Sigmoid colon (tissue), 7 donors: ENCODE measurements around the gene FAM227B. TPM values are rescaled to one million over a fixed set of nuclear protein-coding genes. Genes with fewer than 3 reads are reported as not detected.
"Not testable (repeated sequence)": the region's sequence is repeated elsewhere in the genome, so short reads cannot be mapped to it uniquely, and the experiment has no call there.

ENCODE experiments used
- DNase-seq: peaks from one replicate; pipeline ENCODE4 v3.0.0-alpha.2; 2019
- H3K27ac ChIP-seq, 4 donors: fragments of 200-600 bp; sonication (generic); one replicate each; pipeline ENCODE4 v1.5.1; 2016 to 2019; ENCODE audit warnings: mild to moderate bottlenecking in 1 of 4
- H3K27me3 ChIP-seq, 3 donors: fragments of 200-600 bp; sonication (generic); one replicate each; pipeline ENCODE4 v1.5.1; 2019; ENCODE audit warnings: mild to moderate bottlenecking in 1 of 3
- H3K36me3 ChIP-seq, 4 donors: fragments of 200-600 bp; sonication (generic); one replicate each; pipeline ENCODE4 v1.5.1; 2016 to 2019
- H3K4me1 ChIP-seq, 4 donors: fragments of 200-600 bp; sonication (generic); one replicate each; pipeline ENCODE4 v1.5.1; 2017 to 2019
- H3K4me3 ChIP-seq, 4 donors: fragments of 200-600 bp; sonication (generic); one replicate each; pipeline ENCODE4 v1.5.1; 2017 to 2019; ENCODE audit warnings: mild to moderate bottlenecking in 2 of 4, moderate library complexity in 1 of 4
- H3K9me3 ChIP-seq, 4 donors: fragments of 200-600 bp in 3 of 4; sonication (generic) in 3 of 4; one replicate each; pipeline versions ENCODE4 v1.5.1 to v1.6.1; 2013 to 2019
- EP300 ChIP-seq, 4 donors: sonication (generic); formaldehyde crosslinking; IDR thresholded peaks; one replicate each; pipeline ENCODE4 v1.6.1; 2017; ENCODE audit warnings: antibody characterized with exemption in 4 of 4
- POLR2A ChIP-seq, 2 donors: fragments of 450-650 bp; IDR thresholded peaks; one replicate each; pipeline ENCODE4 v1.6.1; 2016; ENCODE audit warnings: antibody characterized with exemption in 2 of 2, mild to moderate bottlenecking in 2 of 2, moderate library complexity in 2 of 2
- POLR2AphosphoS5 ChIP-seq, 4 donors: sonication (generic); formaldehyde crosslinking; IDR thresholded peaks; one replicate each; pipeline ENCODE4 v1.6.1; 2017; ENCODE audit warnings: antibody characterized with exemption in 4 of 4
- WGBS, 2 donors: extraction: QIAGEN DNeasy Blood & Tissue Kit; methylation state at CpG; one replicate each; pipeline ENCODE4 v1.1.7; 2013; 5-methylcytosine and 5-hydroxymethylcytosine counted together
- intact Hi-C: fragments of 100-400 bp; cut with DNase I; formaldehyde crosslinking; loops from one replicate; pipeline ENCODE4 v1.15.1; 2023
- polyA plus RNA-seq, 3 donors: library from polyadenylated mRNA; stranded (reverse); fragments of 200-250 nt; gene quantifications; one replicate each; pipeline ENCODE4 v1.2.3, GENCODE V29; 2013
- total RNA-seq, 4 donors: library from RNA; depleted of rRNA; stranded (reverse); fragments of >200 nt; gene quantifications; one replicate each; pipeline ENCODE4 v1.1.0, GENCODE V29; 2016
- TF ChIP-seq, protein P1 (sequence below), 4 experiments: fragments of 450-650 bp in 3 of 4; fragments of 200-600 bp in 1 of 4; IDR thresholded peaks; one replicate each; pipeline ENCODE4 v1.5.1; 2016 to 2019; ENCODE audit warnings: antibody characterized with exemption in 4 of 4, mild to moderate bottlenecking in 3 of 4, moderate library complexity in 2 of 4
- donor health status: healthy with polysubstance abuse.
- donor health status: Bipolar disorder and iron deficiency.
- donor health status: healthy.

Gene FAM227B
- total and polyA plus RNA-seq, 7 donors = 1.8 to 21.1 (median 11.1) TPM

- intact Hi-C loops = no loop called here
- H3K27ac ChIP-seq = no peak overlapping the region
- H3K4me1 ChIP-seq = no peaks in the 10 kb centered on the region
- H3K36me3 ChIP-seq = peaks cover 0 to 5% (median 0%) of the 10 kb centered on the region in 4 donors
- no peaks in the 10 kb centered on the region for H3K9me3 ChIP-seq
- TF ChIP-seq POLR2AphosphoS5 (IDR thresholded peaks at IDR 0.05) = no peak
- TF ChIP-seq, protein P1, sequence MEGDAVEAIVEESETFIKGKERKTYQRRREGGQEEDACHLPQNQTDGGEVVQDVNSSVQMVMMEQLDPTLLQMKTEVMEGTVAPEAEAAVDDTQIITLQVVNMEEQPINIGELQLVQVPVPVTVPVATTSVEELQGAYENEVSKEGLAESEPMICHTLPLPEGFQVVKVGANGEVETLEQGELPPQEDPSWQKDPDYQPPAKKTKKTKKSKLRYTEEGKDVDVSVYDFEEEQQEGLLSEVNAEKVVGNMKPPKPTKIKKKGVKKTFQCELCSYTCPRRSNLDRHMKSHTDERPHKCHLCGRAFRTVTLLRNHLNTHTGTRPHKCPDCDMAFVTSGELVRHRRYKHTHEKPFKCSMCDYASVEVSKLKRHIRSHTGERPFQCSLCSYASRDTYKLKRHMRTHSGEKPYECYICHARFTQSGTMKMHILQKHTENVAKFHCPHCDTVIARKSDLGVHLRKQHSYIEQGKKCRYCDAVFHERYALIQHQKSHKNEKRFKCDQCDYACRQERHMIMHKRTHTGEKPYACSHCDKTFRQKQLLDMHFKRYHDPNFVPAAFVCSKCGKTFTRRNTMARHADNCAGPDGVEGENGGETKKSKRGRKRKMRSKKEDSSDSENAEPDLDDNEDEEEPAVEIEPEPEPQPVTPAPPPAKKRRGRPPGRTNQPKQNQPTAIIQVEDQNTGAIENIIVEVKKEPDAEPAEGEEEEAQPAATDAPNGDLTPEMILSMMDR (IDR thresholded peaks at IDR 0.05) = no peak
- no peak for TF ChIP-seq EP300 (IDR thresholded peaks at IDR 0.05)
- no peak for TF ChIP-seq POLR2A (IDR thresholded peaks at IDR 0.05)
- no peaks in the 10 kb centered on the region for H3K27me3 ChIP-seq
- DNase-seq = no peak
- H3K4me3 ChIP-seq = no peak overlapping the region
Measured at GRCh38 chr15:49606594-49606993, 14.0 kb downstream of the FAM227B start.

- WGBS, 2 donors = 97 to 98% methylated on average over 2 of the region's 2 CpGs
- Histone ChIP-seq H3K27ac (no peak overlapping the region), H3K9me3 (peaks cover 1 to 5% (median 2%) of the 10 kb centered on the region in 4 donors), H3K4me3 (no peak overlapping the region), H3K27me3 (no peaks in the 10 kb centered on the region), H3K36me3 (peaks cover 0 to 5% (median 0%) of the 10 kb centered on the region in 4 donors), H3K4me1 (no peaks in the 10 kb centered on the region)
- intact Hi-C loops = no loop called here
- TF ChIP-seq POLR2A (IDR thresholded peaks at IDR 0.05) (no peak), EP300 (IDR thresholded peaks at IDR 0.05) (no peak), POLR2AphosphoS5 (IDR thresholded peaks at IDR 0.05) (no peak)
- TF ChIP-seq, protein P1 (IDR thresholded peaks at IDR 0.05) = no peak
- no peak for DNase-seq
Measured at GRCh38 chr15:49605588-49605987, 15.0 kb downstream of the FAM227B start.

GRCh38 chr15:49604625-49605409, 15.8 kb downstream of the FAM227B start:
- Histone ChIP-seq H3K36me3 (peaks cover 0 to 5% (median 0%) of the 10 kb centered on the region in 4 donors), H3K9me3 (peaks cover 5 to 7% (median 6%) of the 10 kb centered on the region in 4 donors), H3K27ac (no peak overlapping the region), H3K4me1 (no peaks in the 10 kb centered on the region), H3K27me3 (no peaks in the 10 kb centered on the region), H3K4me3 (no peak overlapping the region)
- WGBS, 2 donors = 96 to 97% methylated on average over 2 of the region's 2 CpGs
- TF ChIP-seq POLR2A (IDR thresholded peaks at IDR 0.05) (no peak), POLR2AphosphoS5 (IDR thresholded peaks at IDR 0.05) (no peak), EP300 (IDR thresholded peaks at IDR 0.05) (no peak)
- TF ChIP-seq, protein P1 (IDR thresholded peaks at IDR 0.05) = no peak
- no peak for DNase-seq
- intact Hi-C loops = no loop called here

GRCh38 chr15:49592829-49593316, 27.7 kb downstream of the FAM227B start:
- H3K4me1 ChIP-seq, H3K4me3 ChIP-seq, H3K27me3 ChIP-seq, H3K27ac ChIP-seq, H3K9me3 ChIP-seq, intact Hi-C loops, H3K36me3 ChIP-seq, DNase-seq: not testable (repeated sequence)
- 83 to 88% methylated on average over 12 of the region's 12 CpGs for WGBS, 2 donors

- no peak for DNase-seq
- Histone ChIP-seq H3K9me3 (no peaks in the 10 kb centered on the region), H3K27me3 (no peaks in the 10 kb centered on the region), H3K27ac (no peak overlapping the region), H3K4me3 (no peak overlapping the region), H3K4me1 (no peaks in the 10 kb centered on the region), H3K36me3 (no peaks in the 10 kb centered on the region)
- TF ChIP-seq EP300 (IDR thresholded peaks at IDR 0.05) (no peak), POLR2A (IDR thresholded peaks at IDR 0.05) (no peak), POLR2AphosphoS5 (IDR thresholded peaks at IDR 0.05) (no peak)
- TF ChIP-seq, protein P1 (IDR thresholded peaks at IDR 0.05) = no peak
- intact Hi-C loops = no loop called here
Measured at GRCh38 chr15:49589030-49589429, 31.6 kb downstream of the FAM227B start.
